H1 (cell line): Measurements from ENCODE around the gene CIZ1. TPM values are rescaled to one million over a fixed set of nuclear protein-coding genes. Genes with fewer than 3 reads are reported as not detected.

ENCODE experiments used
- CTCF ChIA-PET: fragments of 300-600 bp; sonication (Branson Sonifier 250); formaldehyde crosslinking; loops from one replicate; lab custom pipeline; 2021; ENCODE audit not compliant: partially characterized antibody; lab: Charles Lee
- POLR2A ChIA-PET: fragments of 300-600 bp; sonication (Branson Sonifier 250); formaldehyde crosslinking; loops from one replicate; lab custom pipeline; 2021; ENCODE audit warnings: inconsistent platforms; ENCODE audit not compliant: partially characterized antibody; lab: Charles Lee
- DNase-seq, 2 experiments: peaks; one replicate each; pipeline versions ENCODE4 v3.0.0 to v3.0.0-alpha.2; 2010 to 2022; ENCODE audit warnings: low spot score in 2 of 2, low read depth in 1 of 2, mixed read lengths in 1 of 2
- FAIRE-seq: peaks from 2 replicates; lab custom pipeline; 2011; peaks lifted over from hg19 to GRCh38; lab: Jason Lieb, UNC
- H2AFZ ChIP-seq: 2 replicates; pipeline ENCODE4 v1.8.1; 2012; ENCODE audit warnings: low read length, inconsistent platforms
- H2AK5ac ChIP-seq: 2 replicates; pipeline ENCODE4 v1.6.1; 2013; ENCODE audit warnings: low read depth, low read length
- H2BK120ac ChIP-seq: replicated peaks from 2 replicates; pipeline ENCODE3; 2013; ENCODE audit warnings: low read depth, low read length, inconsistent platforms
- H2BK12ac ChIP-seq: 2 replicates; pipeline ENCODE4 v1.6.1; 2013; ENCODE audit warnings: low read depth, low read length
- H2BK15ac ChIP-seq: 2 replicates; pipeline ENCODE4 v1.6.1; 2013; ENCODE audit warnings: low read length
- H2BK20ac ChIP-seq: 2 replicates; pipeline ENCODE4 v1.6.1; 2013; ENCODE audit warnings: low read length
- H2BK5ac ChIP-seq: 2 replicates; pipeline ENCODE4 v1.6.1; 2013; ENCODE audit warnings: low read depth, low read length
- H3K14ac ChIP-seq: 2 replicates; pipeline ENCODE4 v1.6.1; 2013; ENCODE audit warnings: inconsistent platforms; ENCODE audit not compliant: insufficient read length
- H3K18ac ChIP-seq: 2 replicates; pipeline ENCODE4 v1.6.1; 2013; ENCODE audit warnings: low read length; ENCODE audit errors: extremely low read depth
- H3K23ac ChIP-seq: 2 replicates; pipeline ENCODE4 v1.6.1; 2013; ENCODE audit warnings: inconsistent platforms; ENCODE audit not compliant: insufficient read length
- H3K23me2 ChIP-seq: 2 replicates; pipeline ENCODE4 v1.6.1; 2013; ENCODE audit warnings: low read depth, low read length
- H3K27ac ChIP-seq: 2 replicates; pipeline ENCODE4 v1.6.1; 2011; ENCODE audit warnings: low read depth, low read length, inconsistent platforms
- H3K27me3 ChIP-seq, 4 experiments: replicated peaks in 1 of 4; 1 replicate in 1 of 4; 2 replicates in 3 of 4; pipeline versions ENCODE4 v1.6.1 to v1.8.1; 2011 to 2013; ENCODE audit warnings: low read length in 3 of 4, mild to moderate bottlenecking in 3 of 4, inconsistent platforms in 2 of 4, mixed read lengths in 2 of 4, moderate library complexity in 1 of 4; ENCODE audit not compliant: control insufficient read depth in 3 of 4, insufficient read depth in 3 of 4; ENCODE audit errors: extremely low read depth in 1 of 4
- H3K36me3 ChIP-seq, 4 experiments: 2 replicates each; pipeline versions ENCODE4 v1.6.1 to v1.8.1; 2011 to 2013; ENCODE audit warnings: mild to moderate bottlenecking in 4 of 4, low read length in 3 of 4, moderate library complexity in 2 of 4, control low read depth in 1 of 4, inconsistent platforms in 1 of 4; ENCODE audit not compliant: insufficient read depth in 4 of 4, control insufficient read depth in 2 of 4
- H3K4ac ChIP-seq: replicated peaks from 2 replicates; pipeline ENCODE3; 2013; ENCODE audit warnings: low read length, low read depth, mixed read lengths, inconsistent platforms; ENCODE audit not compliant: insufficient read length
- H3K4me1 ChIP-seq, 4 experiments: replicated peaks in 1 of 4; 1 replicate in 1 of 4; 2 replicates in 3 of 4; pipeline versions ENCODE4 v1.6.1 to v1.8.1; 2011 to 2013; ENCODE audit warnings: low read length in 3 of 4, inconsistent platforms in 2 of 4, mixed read lengths in 1 of 4; ENCODE audit not compliant: insufficient read depth in 4 of 4, control insufficient read depth in 3 of 4
- H3K4me2 ChIP-seq, 2 experiments: 2 replicates each; pipeline versions ENCODE4 v1.6.1 to v1.8.1; 2011 to 2013; ENCODE audit warnings: low read depth in 2 of 2, low read length in 2 of 2, control low read depth in 1 of 2, inconsistent platforms in 1 of 2, mild to moderate bottlenecking in 1 of 2; ENCODE audit not compliant: insufficient read depth in 1 of 2
- H3K4me3 ChIP-seq, 4 experiments: fragments of 200-600, 300-600 bp in 1 of 4; sonication (generic), shearing (Covaris generic), sonication (Bioruptor Twin) in 1 of 4; 2 replicates each; pipeline versions ENCODE4 v1.5.1 to v1.8.1; 2011 to 2016; ENCODE audit warnings: low read length in 4 of 4, low read depth in 3 of 4, control low read depth in 2 of 4, inconsistent platforms in 2 of 4, mild to moderate bottlenecking in 2 of 4, mixed read lengths in 1 of 4, moderate library complexity in 1 of 4; ENCODE audit not compliant: insufficient read depth in 2 of 4; ENCODE audit errors: extremely low read depth in 1 of 4
- H3K56ac ChIP-seq: replicated peaks from 2 replicates; pipeline ENCODE3; 2013; ENCODE audit warnings: low read depth, mild to moderate bottlenecking, mixed read lengths, low read length, inconsistent platforms; ENCODE audit not compliant: insufficient read length
- H3K79me1 ChIP-seq: 2 replicates; pipeline ENCODE4 v1.6.1; 2013; ENCODE audit warnings: low read depth, low read length, control low read depth
- H3K79me2 ChIP-seq, 2 experiments: 2 replicates each; pipeline versions ENCODE4 v1.6.1 to v1.8.1; 2012 to 2013; ENCODE audit warnings: low read length in 2 of 2, mild to moderate bottlenecking in 2 of 2, inconsistent platforms in 1 of 2; ENCODE audit not compliant: insufficient read depth in 2 of 2, control insufficient read depth in 1 of 2
- H3K9ac ChIP-seq, 4 experiments: replicated peaks in 1 of 4; 1 replicate in 1 of 4; 2 replicates in 3 of 4; pipeline versions ENCODE4 v1.6.1 to v1.8.1; 2011 to 2013; ENCODE audit warnings: low read depth in 3 of 4, low read length in 3 of 4, control low read depth in 2 of 4, mild to moderate bottlenecking in 2 of 4, moderate library complexity in 2 of 4, inconsistent platforms in 1 of 4; ENCODE audit errors: extremely low read depth in 1 of 4
- H3K9me3 ChIP-seq, 2 experiments: 2 replicates each; pipeline versions ENCODE4 v1.6.1 to v1.8.1; 2012 to 2013; ENCODE audit warnings: mild to moderate bottlenecking in 2 of 2, moderate library complexity in 2 of 2, control low read depth in 1 of 2, inconsistent platforms in 1 of 2, low read depth in 1 of 2, low read length in 1 of 2, mixed read lengths in 1 of 2; ENCODE audit not compliant: insufficient read depth in 2 of 2
- H4K20me1 ChIP-seq, 2 experiments: replicated peaks in 1 of 2; 2 replicates each; pipeline versions ENCODE3 to v1.8.1; 2011 to 2013; ENCODE audit warnings: inconsistent platforms in 2 of 2, low read length in 2 of 2, mild to moderate bottlenecking in 1 of 2; ENCODE audit not compliant: insufficient read depth in 2 of 2, control insufficient read depth in 1 of 2
- H4K5ac ChIP-seq: 2 replicates; pipeline ENCODE4 v1.6.1; 2013; ENCODE audit warnings: low read length, low read depth, mixed read lengths, inconsistent platforms; ENCODE audit not compliant: insufficient read length
- H4K8ac ChIP-seq: 2 replicates; pipeline ENCODE4 v1.8.0; 2013; ENCODE audit warnings: mild to moderate bottlenecking, moderate library complexity, low read length, inconsistent platforms; ENCODE audit not compliant: insufficient read depth; ENCODE audit errors: extremely low read depth
- H4K91ac ChIP-seq: replicated peaks from 2 replicates; pipeline ENCODE3; 2013; ENCODE audit warnings: low read length, mixed read lengths, inconsistent platforms; ENCODE audit not compliant: insufficient read length
- ASH2L ChIP-seq: fragments of 200-600, 300-600 bp; sonication (generic); IDR thresholded peaks from one replicate; pipeline ENCODE4 v1.7.1; 2017; ENCODE audit warnings: low read length
- KDM4A ChIP-seq: IDR thresholded peaks from one replicate; pipeline ENCODE4 v1.7.1; 2012; ENCODE audit warnings: low read depth, mild to moderate bottlenecking, moderate library complexity, low read length, inconsistent platforms; ENCODE audit not compliant: severe bottlenecking
- WGBS, 2 experiments: shearing (Covaris generic) in 1 of 2; methylation state at CpG; one replicate each; pipeline versions ENCODE4 v1.1.6 to v1.1.7; 2013 to 2015; ENCODE audit warnings: low lambda C conversion rate in 2 of 2, mixed read lengths in 2 of 2, inconsistent platforms in 1 of 2, low coverage in 1 of 2, missing lambda C conversion rate in 1 of 2; ENCODE audit not compliant: insufficient replicate concordance in 2 of 2, insufficient coverage in 1 of 2, insufficient read length in 1 of 2; ENCODE audit errors: extremely low coverage in 1 of 2, missing lambda C conversion rate in 1 of 2; 5-methylcytosine and 5-hydroxymethylcytosine counted together
- polyA plus RNA-seq, 7 experiments: library from polyadenylated mRNA; depleted of rRNA in 3 of 7; stranded (reverse) in 5 of 7; unstranded in 2 of 7; fragments of >200 nt in 5 of 7; fragments of 200-250 nt in 2 of 7; gene quantifications; 1 replicate in 5 of 7; 2 replicates in 1 of 7; 4 replicates in 1 of 7; pipeline versions ENCODE4 v1.2.1 to v1.2.3, GENCODE V29; 2011 to 2013; ENCODE audit warnings: missing spikeins in 2 of 7, mixed read lengths in 2 of 7
- total RNA-seq: library from RNA; stranded (reverse); fragmentation: NEBNext Ultra II Directional; extraction: Animal tissue kit (Norgen Biotek cat#: 25700); gene quantifications from 2 replicates; pipeline ENCODE4 v1.2.1, GENCODE V29; 2021

The CIZ1 gene
- total and polyA plus RNA-seq, 2 of the 8 experiments (the other 6 are each of a cell fraction or from before 2014, with no cell fraction given), result 66.0 to 107 TPM

GRCh38 chr9:128153060-128153946 lies 38.1 kb downstream of the CIZ1 start:
- FAIRE-seq, result no peak
- peak overlapping the region; percentile 47; the same call in 1 of the 2 replicates for H2AK5ac ChIP-seq
- POLR2A ChIA-PET, result no interaction called here

More at GRCh38 chr9:128153060-128153946, 38.1 kb downstream of the CIZ1 start:
- Histone ChIP-seq H3K4ac (no peak overlapping the region), H2AFZ (no peak overlapping the region), H3K14ac (no peak overlapping the region), H3K36me3 (no peaks in the 10 kb centered on the region), H2BK120ac (no peak overlapping the region), H3K23ac (no peak overlapping the region), H3K27me3 (no peaks in the 10 kb centered on the region; a peak in 2 of 7 replicates), H2BK5ac (peak overlapping the region; percentile 35; the same call in 1 of the 2 replicates), H3K4me1 (peaks cover 0 to 8% (median 3%) of the 10 kb centered on the region in 4 experiments; a peak in 5 of 7 replicates), H3K23me2 (no peaks in the 10 kb centered on the region), H4K20me1 (no peaks in the 10 kb centered on the region), H4K91ac (no peak overlapping the region), H3K27ac (no peak overlapping the region), H3K18ac (no peak overlapping the region), H3K9me3 (no peaks in the 10 kb centered on the region), H2BK15ac (0 out of 2 replicates have a peak overlapping the region, but pooled peaks have one; percentile 8), H3K79me1 (no peaks in the 10 kb centered on the region), H3K4me2 (no peak overlapping the region), H3K56ac (no peak overlapping the region), H3K4me3 (no peak overlapping the region), H2BK12ac (no peak overlapping the region), H3K9ac (no peak overlapping the region), H4K8ac (no peak overlapping the region), H2BK20ac (no peak overlapping the region), H3K79me2 (no peaks in the 10 kb centered on the region), H4K5ac (no peak overlapping the region)
- DNase-seq, result no peak
- TF ChIP-seq ASH2L (no peak), KDM4A (no peak)
- WGBS, 2 experiments, result 88% methylated on average over 26 of the region's 26 CpGs; no CpG with 5 or more reads in 1 of the 2 experiments
- CTCF ChIA-PET, result interaction anchor here (0.6 to 6.1 kb wide), 3 partner anchors 25 to 283 kb away, joined by 5 to 74 read pairs (median 9); partner anchors contain the start of gene PTGES2
